ENCODE data around the gene CELA2B.
"Not testable (repeated sequence)": the region's sequence is repeated elsewhere in the genome, so short reads cannot be mapped to it uniquely, and the experiment has no call there.

CELA2B gene

GRCh38 chr1:15469361-15469760 lies 6.5 kb upstream of the CELA2B start:
- DNase-seq, result no peak

- not testable (repeated sequence) for DNase-seq
Measured at GRCh38 chr1:15469821-15470448, 6.0 kb upstream of the CELA2B start.

GRCh38 chr1:15471067-15471466 lies 4.8 kb upstream of the CELA2B start:
- not testable (repeated sequence) for DNase-seq

GRCh38 chr1:15471723-15472122 lies 4.2 kb upstream of the CELA2B start:
- DNase-seq, result not testable (repeated sequence)

GRCh38 chr1:15472587-15472986 lies 3.3 kb upstream of the CELA2B start:
- DNase-seq, result no peak

GRCh38 chr1:15476927-15477326 lies 1.0 kb downstream of the CELA2B start:
- no peak for DNase-seq

- no peak for DNase-seq
Measured at GRCh38 chr1:15477646-15478212, 1.8 kb downstream of the CELA2B start.

GRCh38 chr1:15479654-15480347 lies 3.9 kb downstream of the CELA2B start:
- no peak for DNase-seq

- DNase-seq, result not testable (repeated sequence)
Measured at GRCh38 chr1:15482455-15482854, 6.6 kb downstream of the CELA2B start.

- not testable (repeated sequence) for DNase-seq
Measured at GRCh38 chr1:15482983-15483543, 7.2 kb downstream of the CELA2B start.

- DNase-seq, result no peak
Measured at GRCh38 chr1:15483971-15484370, 8.1 kb downstream of the CELA2B start.

GRCh38 chr1:15484443-15484842 lies 8.5 kb downstream of the CELA2B start:
- DNase-seq, result not testable (repeated sequence)

- no peak for DNase-seq
Measured at GRCh38 chr1:15485636-15486035, 9.7 kb downstream of the CELA2B start.

GRCh38 chr1:15486844-15487610 lies 11.1 kb downstream of the CELA2B start:
- DNase-seq, result not testable (repeated sequence)

GRCh38 chr1:15488371-15488770 lies 12.5 kb downstream of the CELA2B start:
- no peak for DNase-seq

- no peak for DNase-seq
Measured at GRCh38 chr1:15489052-15489736, 13.3 kb downstream of the CELA2B start.

GRCh38 chr1:15491010-15491409 lies 15.1 kb downstream of the CELA2B start:
- DNase-seq, result not testable (repeated sequence)

GRCh38 chr1:15492596-15492995 lies 16.7 kb downstream of the CELA2B start:
- DNase-seq, result no peak

- DNase-seq, result no peak
Measured at GRCh38 chr1:15493869-15494390, 18.0 kb downstream of the CELA2B start.

- no peak for DNase-seq
Measured at GRCh38 chr1:15500184-15501178, 24.6 kb downstream of the CELA2B start.
